ENCODE data around the gene LIM2.

Gene LIM2

GRCh38 chr19:51337141-51337860, 50.5 kb downstream of the LIM2 start:
- Histone ChIP-seq H3K27me3 (ENCODE audit: low read depth, low read length) (no peaks in the 10 kb centered on the region), H3K27ac (ENCODE audit: low read length) (no peak overlapping the region), H3K4me3 (ENCODE audit: low read depth in 1 of 2, low read length in 2 of 2) (no peak overlapping the region), H3K4me1 (ENCODE audit: control insufficient read depth in 1 of 2, insufficient read depth in 2 of 2, low read length in 2 of 2) (peaks cover 3 to 21% of the 10 kb centered on the region in 2 donors), H3K9me3 (ENCODE audit: control insufficient read depth in 1 of 2, low read length in 2 of 2) (no peaks in the 10 kb centered on the region), H3K36me3 (ENCODE audit: control insufficient read depth in 1 of 2, insufficient read depth in 2 of 2, low read length in 2 of 2) (peaks cover 0 to 3% of the 10 kb centered on the region in 2 donors)

- no peak overlapping the region for H3K4me3 ChIP-seq (ENCODE audit: low read depth in 1 of 2, low read length in 2 of 2)
- peaks cover 0 to 7% of the 10 kb centered on the region in 2 donors for H3K4me1 ChIP-seq (ENCODE audit: control insufficient read depth in 1 of 2, insufficient read depth in 2 of 2, low read length in 2 of 2)
- H3K27ac ChIP-seq (ENCODE audit: low read length) = no peak overlapping the region
- peaks cover 0 to 17% of the 10 kb centered on the region in 2 donors for H3K36me3 ChIP-seq (ENCODE audit: control insufficient read depth in 1 of 2, insufficient read depth in 2 of 2, low read length in 2 of 2)
- H3K9me3 ChIP-seq (ENCODE audit: control insufficient read depth in 1 of 2, low read length in 2 of 2) = no peaks in the 10 kb centered on the region
- no peaks in the 10 kb centered on the region for H3K27me3 ChIP-seq (ENCODE audit: low read depth, low read length)
Observed at GRCh38 chr19:51333836-51334460, 53.8 kb downstream of the LIM2 start.

GRCh38 chr19:51331716-51332115, 56.1 kb downstream of the LIM2 start:
- no peaks in the 10 kb centered on the region for H3K9me3 ChIP-seq (ENCODE audit: control insufficient read depth in 1 of 2, low read length in 2 of 2)

GRCh38 chr19:51331193-51331592, 56.6 kb downstream of the LIM2 start:
- no peak overlapping the region for H3K27ac ChIP-seq (ENCODE audit: low read length)
- no peaks in the 10 kb centered on the region for H3K9me3 ChIP-seq (ENCODE audit: control insufficient read depth in 1 of 2, low read length in 2 of 2)
- peaks cover 1% of the 10 kb centered on the region for H3K27me3 ChIP-seq (ENCODE audit: low read depth, low read length)
- H3K4me3 ChIP-seq (ENCODE audit: low read depth in 1 of 2, low read length in 2 of 2) = no peak overlapping the region
- H3K36me3 ChIP-seq (ENCODE audit: control insufficient read depth in 1 of 2, insufficient read depth in 2 of 2, low read length in 2 of 2) = peaks cover 0 to 17% of the 10 kb centered on the region in 2 donors
- peaks cover 0 to 6% of the 10 kb centered on the region in 2 donors for H3K4me1 ChIP-seq (ENCODE audit: control insufficient read depth in 1 of 2, insufficient read depth in 2 of 2, low read length in 2 of 2)

More at GRCh38 chr19:51331716-51332115, 56.1 kb downstream of the LIM2 start:
- Histone ChIP-seq H3K27ac (ENCODE audit: low read length) (no peak overlapping the region), H3K36me3 (ENCODE audit: control insufficient read depth in 1 of 2, insufficient read depth in 2 of 2, low read length in 2 of 2) (peaks cover 0 to 17% of the 10 kb centered on the region in 2 donors), H3K4me3 (ENCODE audit: low read depth in 1 of 2, low read length in 2 of 2) (no peak overlapping the region), H3K27me3 (ENCODE audit: low read depth, low read length) (no peaks in the 10 kb centered on the region), H3K4me1 (ENCODE audit: control insufficient read depth in 1 of 2, insufficient read depth in 2 of 2, low read length in 2 of 2) (peaks cover 0 to 6% of the 10 kb centered on the region in 2 donors)

- H3K4me1 ChIP-seq (ENCODE audit: control insufficient read depth in 1 of 2, insufficient read depth in 2 of 2, low read length in 2 of 2) = peaks cover 0 to 6% of the 10 kb centered on the region in 2 donors
- H3K27me3 ChIP-seq (ENCODE audit: low read depth, low read length) = peaks cover 7% of the 10 kb centered on the region
Observed at GRCh38 chr19:51330366-51330765, 57.4 kb downstream of the LIM2 start.

More at GRCh38 chr19:51330366-51330765, 57.4 kb downstream of the LIM2 start:
- no peak overlapping the region for H3K27ac ChIP-seq (ENCODE audit: low read length)
- H3K36me3 ChIP-seq (ENCODE audit: control insufficient read depth in 1 of 2, insufficient read depth in 2 of 2, low read length in 2 of 2) = peaks cover 0 to 17% of the 10 kb centered on the region in 2 donors
- no peak overlapping the region for H3K4me3 ChIP-seq (ENCODE audit: low read depth in 1 of 2, low read length in 2 of 2)
- no peaks in the 10 kb centered on the region for H3K9me3 ChIP-seq (ENCODE audit: control insufficient read depth in 1 of 2, low read length in 2 of 2)
